Measurements from ENCODE around the gene TMEM134.

The TMEM134 gene

DNA sequence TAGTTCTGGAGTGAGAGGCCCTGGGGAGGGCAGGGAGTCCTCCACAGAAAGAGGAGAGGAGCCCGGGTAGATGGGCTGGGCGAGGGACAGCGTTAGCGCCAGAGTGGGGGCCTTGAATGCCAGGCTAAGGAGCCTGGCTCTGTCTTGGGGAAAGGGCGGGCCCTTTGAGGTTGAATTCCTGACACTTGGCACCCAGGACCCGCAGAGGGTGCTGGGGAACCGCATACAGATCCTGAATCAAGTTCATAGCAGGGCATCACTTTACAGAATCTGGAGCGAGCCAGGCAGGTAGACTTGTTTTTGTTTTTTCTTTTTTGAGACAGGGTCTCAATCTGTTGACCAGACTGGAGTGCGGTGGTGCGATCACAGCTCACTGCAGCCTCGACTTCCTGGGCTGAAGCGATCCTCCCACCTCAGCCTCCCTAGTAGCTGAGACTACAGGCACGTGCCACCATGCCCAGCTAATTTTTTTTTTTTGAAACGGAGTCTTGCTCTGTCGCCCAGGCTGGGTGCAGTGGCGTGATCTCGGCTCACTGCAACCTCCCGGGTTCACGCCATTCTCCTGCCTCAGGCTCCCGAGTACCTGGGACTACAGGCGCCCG, 47.5 kb downstream of the TMEM134 start:
- TF ChIP-seq GATA3 (IDR thresholded peaks at IDR 0.05; ENCODE audit: low read depth, low read length) = no peak
- no peak for TF ChIP-seq GATA2 (IDR thresholded peaks at IDR 0.05; ENCODE audit: low read depth, low read length)

DNA sequence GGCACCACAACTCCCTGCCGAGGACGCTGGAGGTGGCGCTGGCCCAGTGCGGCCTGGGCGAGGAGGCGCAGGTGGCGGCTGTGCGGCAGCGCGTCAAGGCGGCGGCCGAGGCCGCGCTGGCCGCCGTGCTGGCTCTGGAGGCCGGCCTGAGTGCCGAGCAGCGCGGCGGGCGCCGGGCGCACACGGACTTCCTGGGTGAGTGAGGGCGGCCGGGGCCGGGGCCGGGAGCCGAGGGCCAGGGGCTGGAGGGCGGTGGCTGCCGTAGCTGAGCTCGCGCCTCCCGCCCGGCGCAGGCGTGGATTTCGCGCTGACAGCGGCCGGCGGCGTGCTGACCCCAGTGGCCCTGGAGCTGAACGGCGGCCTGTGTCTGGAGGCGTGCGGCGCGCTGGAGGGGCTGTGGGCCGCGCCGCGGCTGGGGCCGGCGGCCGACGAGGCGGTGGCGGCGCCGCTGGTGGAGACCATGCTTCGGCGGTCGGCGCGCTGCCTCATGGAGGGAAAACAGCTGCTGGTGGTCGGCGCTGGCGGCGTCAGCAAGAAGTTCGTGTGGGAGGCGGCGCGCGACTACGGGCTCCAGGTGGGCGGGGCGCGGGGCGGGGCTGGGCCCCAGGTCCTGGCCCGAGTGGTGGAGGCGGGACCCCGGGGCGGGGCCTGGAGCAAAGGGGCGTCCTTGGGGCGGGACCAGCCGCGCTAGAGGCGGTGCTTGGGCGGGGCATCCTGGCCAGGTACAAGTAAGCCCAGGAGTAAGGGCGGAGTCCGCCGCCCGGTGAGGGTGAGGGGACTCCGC, 48.2 kb downstream of the TMEM134 start:
- TF ChIP-seq GATA2 (IDR thresholded peaks at IDR 0.05; ENCODE audit: low read depth, low read length) (no peak), GATA3 (IDR thresholded peaks at IDR 0.05; ENCODE audit: low read depth, low read length) (no peak)

DNA sequence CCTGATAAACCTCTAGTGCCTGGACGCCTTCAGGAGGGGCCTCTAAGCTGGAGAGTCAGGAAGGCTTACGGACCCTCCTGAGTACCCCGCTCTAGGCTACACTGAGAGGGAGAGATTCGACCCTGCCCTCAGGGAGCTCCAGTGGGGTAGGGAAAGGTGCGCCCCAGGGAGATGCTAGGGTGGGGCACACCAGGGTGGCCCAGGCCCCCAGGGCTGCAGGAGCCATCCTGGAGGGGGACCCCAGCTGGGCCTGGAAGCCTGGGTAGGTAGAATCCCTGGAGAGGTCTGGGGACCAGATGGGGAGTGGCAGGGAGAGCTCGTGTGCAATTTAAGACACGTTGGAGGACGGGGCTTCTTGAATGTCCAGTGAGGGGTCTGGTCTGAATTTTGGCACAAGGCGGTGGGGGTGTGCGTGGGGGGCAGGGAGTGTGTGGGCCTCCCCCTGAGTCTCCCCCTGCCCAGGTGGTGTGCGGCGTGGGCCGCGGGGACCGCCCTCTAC, 48.9 kb downstream of the TMEM134 start:
- TF ChIP-seq GATA3 (IDR thresholded peaks at IDR 0.05; ENCODE audit: low read depth, low read length) = no peak
- no peak for TF ChIP-seq GATA2 (IDR thresholded peaks at IDR 0.05; ENCODE audit: low read depth, low read length)

DNA sequence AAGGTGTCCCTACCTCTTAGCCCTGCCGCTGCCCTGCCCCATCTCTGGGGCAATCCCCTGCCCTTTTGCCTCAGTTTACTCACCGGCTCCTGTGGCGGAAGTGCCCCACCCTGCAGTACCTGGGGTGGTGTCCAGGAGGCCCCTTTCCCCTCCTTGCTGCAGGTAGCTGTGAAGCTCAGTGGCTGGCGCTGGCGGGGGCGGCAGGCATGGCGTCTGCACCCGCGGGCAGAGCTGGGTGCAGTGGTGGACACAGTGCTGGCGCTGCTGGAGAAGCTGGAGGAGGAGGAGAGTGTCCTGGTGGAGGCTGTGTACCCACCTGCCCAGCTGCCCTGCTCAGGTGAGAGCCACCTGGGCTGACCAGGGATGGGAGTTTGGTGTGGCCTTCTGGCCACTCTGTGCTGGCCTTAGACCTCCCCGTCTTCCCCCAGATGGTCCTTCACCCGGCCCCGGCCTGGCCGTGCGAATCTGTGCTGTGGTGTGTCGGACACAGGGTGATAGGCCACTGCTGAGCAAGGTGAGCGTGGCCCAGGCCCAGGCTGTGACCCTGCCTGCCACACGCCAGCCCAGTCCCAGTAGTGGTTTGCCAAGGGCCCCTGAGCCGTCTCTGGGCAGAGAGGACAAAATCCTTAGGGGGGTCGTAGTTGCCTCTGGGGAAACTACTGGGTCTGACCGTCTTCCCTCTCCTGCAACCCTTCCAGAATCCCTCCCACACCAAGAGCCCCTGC, 49.6 kb downstream of the TMEM134 start:
- TF ChIP-seq GATA2 (IDR thresholded peaks at IDR 0.05; ENCODE audit: low read depth, low read length) = no peak
- TF ChIP-seq GATA3 (IDR thresholded peaks at IDR 0.05; ENCODE audit: low read depth, low read length) = no peak

DNA sequence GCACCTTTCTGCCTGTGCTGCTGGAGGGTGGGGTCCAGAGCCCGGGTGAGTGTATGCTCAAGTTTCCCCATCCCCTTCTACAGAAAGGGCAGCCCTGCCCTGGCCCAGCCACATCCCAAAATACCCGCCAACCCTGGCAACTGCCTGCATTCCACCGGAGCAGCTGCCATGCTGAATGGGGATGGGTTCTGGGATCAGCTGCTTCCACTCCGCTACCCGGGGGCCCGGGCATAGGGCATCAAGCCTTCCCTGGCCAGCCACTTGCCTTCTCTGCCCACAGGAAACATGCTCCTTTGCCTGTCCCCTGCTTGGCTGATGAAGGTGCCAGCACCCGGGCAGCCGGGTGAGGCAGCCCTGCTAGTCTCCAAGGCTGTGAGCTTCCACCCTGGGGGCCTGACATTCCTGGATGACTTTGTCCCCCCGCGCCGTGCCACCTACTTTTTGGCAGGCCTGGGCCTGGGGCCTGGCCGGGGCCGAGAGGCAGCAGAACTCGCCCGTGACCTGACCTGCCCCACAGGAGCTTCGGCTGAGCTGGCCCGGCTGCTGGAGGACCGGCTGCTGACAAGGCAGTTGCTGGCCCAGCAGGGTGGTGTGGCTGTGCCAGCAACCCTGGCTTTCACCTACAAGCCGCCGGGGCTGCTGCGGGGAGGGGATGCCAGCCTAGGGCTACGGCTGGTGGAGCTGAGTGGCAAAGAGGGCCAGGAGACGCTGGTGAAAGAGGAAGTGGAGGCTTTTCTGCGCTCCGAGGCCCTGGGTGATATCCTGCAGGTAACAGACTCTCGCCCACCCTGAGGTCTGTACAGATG, 50.4 kb downstream of the TMEM134 start:
- no peak for TF ChIP-seq GATA2 (IDR thresholded peaks at IDR 0.05; ENCODE audit: low read depth, low read length)
- no peak for TF ChIP-seq GATA3 (IDR thresholded peaks at IDR 0.05; ENCODE audit: low read depth, low read length)

DNA sequence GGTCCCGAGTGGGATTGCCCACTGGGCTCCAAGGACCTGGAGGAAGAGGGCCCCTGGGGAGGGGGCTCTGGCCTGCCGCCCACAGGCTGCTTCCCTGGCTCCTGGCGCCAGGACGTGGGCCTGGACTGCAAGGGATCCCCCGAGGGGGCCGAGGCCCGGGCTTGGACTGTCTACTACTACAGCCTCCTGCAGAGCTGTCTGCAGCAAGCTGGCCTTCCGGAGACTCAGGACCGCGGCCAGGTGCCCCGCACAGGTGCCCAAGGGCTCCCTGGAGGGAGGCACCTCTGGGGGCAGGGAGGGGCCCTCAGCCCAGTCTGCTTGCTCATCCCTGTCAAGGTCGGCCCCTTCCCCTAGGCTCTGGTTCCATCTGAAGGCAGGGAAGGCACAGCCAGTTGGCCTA, 51.6 kb downstream of the TMEM134 start:
- TF ChIP-seq GATA3 (IDR thresholded peaks at IDR 0.05; ENCODE audit: low read depth, low read length) = no peak
- TF ChIP-seq GATA2 (IDR thresholded peaks at IDR 0.05; ENCODE audit: low read depth, low read length) = no peak

DNA sequence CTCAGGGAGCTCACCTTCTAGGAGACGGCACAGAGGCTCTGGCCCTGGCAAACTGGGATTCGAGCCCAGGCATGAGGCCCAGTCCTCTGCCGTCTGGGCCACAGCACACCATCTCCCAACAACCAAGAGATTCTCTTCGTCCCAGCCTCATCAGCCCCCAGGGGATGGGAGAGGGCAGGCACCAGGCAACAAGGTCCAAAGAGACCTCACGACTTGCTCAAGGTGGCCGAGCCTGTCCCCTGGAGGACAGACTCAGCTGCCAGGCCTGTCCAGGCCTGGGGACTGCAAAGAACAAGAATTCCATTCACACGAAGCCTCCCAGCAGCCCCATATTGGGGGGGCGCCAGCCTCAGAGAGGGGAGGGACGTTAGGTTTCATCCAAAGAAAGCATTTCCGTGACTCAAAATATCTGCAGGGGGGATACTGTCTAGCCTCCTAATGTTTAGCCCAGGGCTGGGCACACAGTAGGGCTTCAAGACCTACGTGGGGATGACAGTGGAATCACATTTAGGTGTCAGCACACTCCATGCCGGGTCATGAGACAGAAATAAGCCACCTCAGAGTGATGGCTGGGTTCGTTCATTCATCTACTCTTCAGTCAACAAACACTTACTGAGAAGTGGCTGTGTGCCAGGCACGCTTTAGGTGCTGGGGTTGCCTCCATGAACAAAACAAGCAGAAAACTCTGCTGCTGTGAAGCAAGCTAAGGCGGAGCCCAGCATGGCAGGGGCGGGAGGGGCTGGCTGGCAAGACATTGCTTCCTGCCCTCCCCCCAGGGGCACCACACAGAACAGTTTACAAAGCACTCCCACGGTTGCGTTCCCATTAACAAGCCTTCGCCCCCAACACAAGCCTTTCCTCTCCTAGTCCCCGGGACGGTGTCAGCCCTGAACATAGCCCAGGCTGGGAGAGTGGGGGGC, 52.4 kb downstream of the TMEM134 start:
- TF ChIP-seq GATA2 (IDR thresholded peaks at IDR 0.05; ENCODE audit: low read depth, low read length) = no peak
- TF ChIP-seq GATA3 (IDR thresholded peaks at IDR 0.05; ENCODE audit: low read depth, low read length) = no peak

DNA sequence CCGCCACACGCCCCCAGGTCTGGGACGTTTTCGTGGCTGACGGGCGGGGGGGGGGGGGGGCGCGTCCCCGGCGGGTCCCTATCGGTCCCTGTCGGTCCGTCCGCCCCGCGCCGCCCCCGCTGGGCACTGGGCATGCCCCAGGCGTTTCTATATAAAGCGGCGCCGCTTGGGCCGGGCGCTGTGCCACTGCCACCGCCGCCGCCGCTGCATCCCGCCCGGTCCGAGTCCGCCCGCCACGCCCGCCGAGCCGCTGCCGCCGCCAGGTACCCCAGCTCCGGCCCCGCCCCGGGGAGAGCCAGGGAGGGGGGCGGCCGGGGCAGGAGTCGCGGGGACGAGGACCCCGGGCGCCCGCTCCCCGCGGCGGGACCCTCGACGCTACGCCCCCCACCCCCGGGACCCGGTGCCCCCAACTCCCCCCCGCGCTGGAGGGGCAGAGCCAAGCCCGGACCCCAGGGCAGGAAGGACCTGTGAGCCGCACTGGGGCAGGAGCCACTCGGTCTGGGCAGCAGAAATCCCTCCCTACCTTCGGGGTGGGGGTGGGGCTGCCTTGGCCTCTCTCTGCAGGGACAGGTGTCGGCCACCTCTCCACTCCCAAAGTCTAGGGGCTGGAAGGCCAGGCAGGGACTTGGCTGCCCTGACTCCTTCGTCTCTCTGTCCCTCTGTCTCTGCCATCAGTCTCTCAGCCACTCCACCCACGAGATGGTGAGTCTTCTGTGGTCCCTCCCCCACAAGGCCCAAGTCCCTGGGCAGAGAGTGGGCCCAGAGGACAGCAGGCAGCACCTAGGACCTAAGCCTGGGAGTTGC, 53.3 kb downstream of the TMEM134 start, which contains the start of gene CARNS1:
TSS of gene CARNS1 (plus strand) at position 178 of the 804 bp plus-strand sequence. CDS start at position 700, 522 bp downstream.
- TF ChIP-seq GATA3 (IDR thresholded peaks at IDR 0.05; ENCODE audit: low read depth, low read length) (no peak), GATA2 (IDR thresholded peaks at IDR 0.05; ENCODE audit: low read depth, low read length) (no peak)

DNA sequence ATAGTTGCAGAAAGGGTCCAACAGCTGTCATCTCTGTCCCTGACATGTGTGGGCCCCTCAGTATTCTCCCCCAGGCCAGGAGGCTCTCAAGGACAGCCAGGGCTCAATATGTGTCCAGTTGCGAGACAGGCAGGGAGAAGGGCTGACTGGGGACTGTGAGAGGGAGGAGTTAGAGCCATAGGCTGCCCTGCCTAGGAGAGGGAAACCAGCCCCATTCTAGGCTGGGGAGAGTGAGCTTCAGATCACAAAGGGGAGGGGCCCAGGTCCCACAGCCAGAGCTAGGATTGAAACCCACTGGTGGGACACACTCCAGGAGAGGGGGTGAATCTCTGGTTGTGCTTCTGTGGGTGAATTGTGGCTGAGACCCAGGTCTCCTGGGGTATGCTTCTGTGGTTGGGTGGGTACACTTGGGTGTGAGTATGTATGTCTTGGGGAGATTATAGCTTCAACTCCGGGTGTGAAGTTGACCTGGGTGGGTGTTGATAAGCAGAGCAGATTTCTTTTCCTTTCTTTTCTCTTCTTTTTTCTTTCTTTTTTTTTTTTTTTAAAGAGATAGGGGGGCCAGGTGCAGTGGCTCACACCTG, 55.7 kb downstream of the TMEM134 start:
- no peak for TF ChIP-seq GATA2 (IDR thresholded peaks at IDR 0.05; ENCODE audit: low read depth, low read length)
- TF ChIP-seq GATA3 (IDR thresholded peaks at IDR 0.05; ENCODE audit: low read depth, low read length) = no peak

DNA sequence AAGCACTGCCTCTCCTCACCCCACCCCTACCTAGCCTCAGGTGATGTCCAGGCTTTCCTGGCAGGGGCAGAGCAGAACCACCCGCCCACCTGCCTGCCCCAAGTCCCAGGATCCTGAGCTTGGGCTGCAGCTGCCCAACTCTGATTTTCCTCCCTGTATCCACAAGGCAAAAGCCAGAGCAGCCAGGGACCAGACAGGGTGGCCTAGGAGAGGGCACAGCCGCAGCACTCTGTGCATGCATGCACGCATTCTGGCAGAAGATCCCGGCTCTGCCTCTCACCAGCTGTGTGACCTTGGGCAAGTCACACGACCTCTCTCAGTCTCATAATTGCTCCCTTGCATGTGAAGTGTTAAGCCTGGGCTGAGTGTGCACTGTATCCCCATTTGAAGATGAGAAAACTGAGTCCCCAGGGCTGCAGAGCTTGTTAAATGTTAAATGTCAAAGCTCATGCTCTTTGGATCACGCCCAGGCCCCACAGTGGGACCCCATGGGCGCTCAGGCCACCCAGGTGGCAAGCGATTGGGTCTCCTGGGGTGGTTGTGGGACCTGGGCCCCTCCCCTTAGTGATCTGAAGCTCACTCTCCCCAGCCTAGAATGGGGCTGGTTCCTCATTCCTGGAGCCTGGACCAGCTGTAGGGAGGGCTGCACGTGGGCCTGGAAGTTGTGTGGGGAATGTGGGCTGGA, 56.4 kb downstream of the TMEM134 start:
- no peak for TF ChIP-seq GATA3 (IDR thresholded peaks at IDR 0.05; ENCODE audit: low read depth, low read length)
- no peak for TF ChIP-seq GATA2 (IDR thresholded peaks at IDR 0.05; ENCODE audit: low read depth, low read length)

DNA sequence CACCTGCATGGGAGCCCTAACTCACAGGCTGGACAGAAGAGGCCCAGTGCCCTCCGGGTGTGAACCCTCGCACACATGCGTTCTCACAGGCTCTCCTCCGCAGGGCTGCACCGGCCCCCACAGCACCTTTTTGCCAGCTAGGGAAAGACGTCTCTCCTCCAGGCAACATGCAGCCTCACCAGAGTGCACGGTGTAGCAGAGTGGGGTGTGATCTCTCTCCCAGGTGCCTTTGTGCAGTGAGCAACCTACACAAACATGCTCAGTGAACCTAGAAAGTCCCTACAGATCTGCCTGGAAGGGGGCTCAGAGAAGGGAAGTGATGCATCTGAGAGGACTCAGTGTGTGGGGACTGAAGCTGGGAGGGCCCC, 57.3 kb downstream of the TMEM134 start:
- TF ChIP-seq GATA2 (IDR thresholded peaks at IDR 0.05; ENCODE audit: low read depth, low read length) (no peak), GATA3 (IDR thresholded peaks at IDR 0.05; ENCODE audit: low read depth, low read length) (no peak)

Data from SH-SY5Y (cell line).